ENCODE results near the gene HSD17B14.
"Not testable (repeated sequence)": the region's sequence is repeated elsewhere in the genome, so short reads cannot be mapped to it uniquely, and the experiment has no call there.

The HSD17B14 gene

GRCh38 chr19:48787331-48787730 is 49.0 kb downstream of the HSD17B14 start:
- not testable (repeated sequence) for H3K4me1 ChIP-seq (ENCODE audit: insufficient read depth, low read length); H3K4me3 ChIP-seq (ENCODE audit: low read depth in 1 of 2, low read length in 2 of 2); H3K9ac ChIP-seq (ENCODE audit: low read length); H3K27me3 ChIP-seq (ENCODE audit: control insufficient read depth in 1 of 2, insufficient read depth in 2 of 2, low read length in 2 of 2); H3K9me3 ChIP-seq (ENCODE audit: low read length); H3K27ac ChIP-seq (ENCODE audit: low read depth, low read length); H3K36me3 ChIP-seq (ENCODE audit: insufficient read depth, low read length)

- H3K27ac ChIP-seq (ENCODE audit: low read depth, low read length); H3K9ac ChIP-seq (ENCODE audit: low read length); H3K9me3 ChIP-seq (ENCODE audit: low read length); H3K36me3 ChIP-seq (ENCODE audit: insufficient read depth, low read length); H3K27me3 ChIP-seq (ENCODE audit: control insufficient read depth in 1 of 2, insufficient read depth in 2 of 2, low read length in 2 of 2); H3K4me1 ChIP-seq (ENCODE audit: insufficient read depth, low read length); H3K4me3 ChIP-seq (ENCODE audit: low read depth in 1 of 2, low read length in 2 of 2): not testable (repeated sequence)
Observed at GRCh38 chr19:48786422-48786821, 49.9 kb downstream of the HSD17B14 start.

GRCh38 chr19:48784527-48784926 is 51.8 kb downstream of the HSD17B14 start:
- Histone ChIP-seq H3K27me3 (ENCODE audit: control insufficient read depth in 1 of 2, insufficient read depth in 2 of 2, low read length in 2 of 2) (no peaks in the 10 kb centered on the region), H3K36me3 (ENCODE audit: insufficient read depth, low read length) (no peaks in the 10 kb centered on the region), H3K4me3 (ENCODE audit: low read depth in 1 of 2, low read length in 2 of 2) (no peak overlapping the region), H3K9ac (ENCODE audit: low read length) (no peak overlapping the region), H3K9me3 (ENCODE audit: low read length) (no peaks in the 10 kb centered on the region), H3K27ac (ENCODE audit: low read depth, low read length) (no peak overlapping the region), H3K4me1 (ENCODE audit: insufficient read depth, low read length) (no peaks in the 10 kb centered on the region)

GRCh38 chr19:48780631-48781391 is 55.5 kb downstream of the HSD17B14 start:
- no peaks in the 10 kb centered on the region for H3K36me3 ChIP-seq (ENCODE audit: insufficient read depth, low read length)
- no peak overlapping the region for H3K4me3 ChIP-seq (ENCODE audit: low read depth in 1 of 2, low read length in 2 of 2)
- H3K9ac ChIP-seq (ENCODE audit: low read length): no peak overlapping the region
- H3K27ac ChIP-seq (ENCODE audit: low read depth, low read length): no peak overlapping the region
- H3K4me1 ChIP-seq (ENCODE audit: insufficient read depth, low read length): no peaks in the 10 kb centered on the region
- no peaks in the 10 kb centered on the region for H3K27me3 ChIP-seq (ENCODE audit: control insufficient read depth in 1 of 2, insufficient read depth in 2 of 2, low read length in 2 of 2)
- H3K9me3 ChIP-seq (ENCODE audit: low read length): no peaks in the 10 kb centered on the region

- Histone ChIP-seq H3K4me1 (ENCODE audit: insufficient read depth, low read length) (no peaks in the 10 kb centered on the region), H3K27me3 (ENCODE audit: control insufficient read depth in 1 of 2, insufficient read depth in 2 of 2, low read length in 2 of 2) (no peaks in the 10 kb centered on the region), H3K27ac (ENCODE audit: low read depth, low read length) (no peak overlapping the region), H3K36me3 (ENCODE audit: insufficient read depth, low read length) (no peaks in the 10 kb centered on the region), H3K9ac (ENCODE audit: low read length) (no peak overlapping the region), H3K9me3 (ENCODE audit: low read length) (no peaks in the 10 kb centered on the region), H3K4me3 (ENCODE audit: low read depth in 1 of 2, low read length in 2 of 2) (no peak overlapping the region)
Observed at GRCh38 chr19:48779636-48780035, 56.7 kb downstream of the HSD17B14 start.

- H3K9me3 ChIP-seq (ENCODE audit: low read length): no peaks in the 10 kb centered on the region
- no peak overlapping the region for H3K9ac ChIP-seq (ENCODE audit: low read length)
- no peaks in the 10 kb centered on the region for H3K4me1 ChIP-seq (ENCODE audit: insufficient read depth, low read length)
- H3K27me3 ChIP-seq (ENCODE audit: control insufficient read depth in 1 of 2, insufficient read depth in 2 of 2, low read length in 2 of 2): no peaks in the 10 kb centered on the region
- no peaks in the 10 kb centered on the region for H3K36me3 ChIP-seq (ENCODE audit: insufficient read depth, low read length)
- H3K27ac ChIP-seq (ENCODE audit: low read depth, low read length): no peak overlapping the region
- H3K4me3 ChIP-seq (ENCODE audit: low read depth in 1 of 2, low read length in 2 of 2): no peak overlapping the region
Observed at GRCh38 chr19:48777720-48778119, 58.6 kb downstream of the HSD17B14 start.

GRCh38 chr19:48777139-48777538 is 59.2 kb downstream of the HSD17B14 start:
- Histone ChIP-seq H3K4me1 (ENCODE audit: insufficient read depth, low read length) (no peaks in the 10 kb centered on the region), H3K27ac (ENCODE audit: low read depth, low read length) (no peak overlapping the region), H3K36me3 (ENCODE audit: insufficient read depth, low read length) (no peaks in the 10 kb centered on the region), H3K27me3 (ENCODE audit: control insufficient read depth in 1 of 2, insufficient read depth in 2 of 2, low read length in 2 of 2) (no peaks in the 10 kb centered on the region), H3K4me3 (ENCODE audit: low read depth in 1 of 2, low read length in 2 of 2) (no peak overlapping the region), H3K9me3 (ENCODE audit: low read length) (no peaks in the 10 kb centered on the region), H3K9ac (ENCODE audit: low read length) (no peak overlapping the region)

GRCh38 chr19:48772503-48772953 is 63.8 kb downstream of the HSD17B14 start:
- H3K36me3 ChIP-seq (ENCODE audit: insufficient read depth, low read length): no peaks in the 10 kb centered on the region

GRCh38 chr19:48770734-48771472 is 65.4 kb downstream of the HSD17B14 start:
- Histone ChIP-seq H3K36me3 (ENCODE audit: insufficient read depth, low read length) (no peaks in the 10 kb centered on the region), H3K27ac (ENCODE audit: low read depth, low read length) (no peak overlapping the region), H3K9ac (ENCODE audit: low read length) (no peak overlapping the region), H3K27me3 (ENCODE audit: control insufficient read depth in 1 of 2, insufficient read depth in 2 of 2, low read length in 2 of 2) (no peaks in the 10 kb centered on the region), H3K4me3 (ENCODE audit: low read depth in 1 of 2, low read length in 2 of 2) (no peak overlapping the region), H3K9me3 (ENCODE audit: low read length) (no peaks in the 10 kb centered on the region), H3K4me1 (ENCODE audit: insufficient read depth, low read length) (no peaks in the 10 kb centered on the region)

More at GRCh38 chr19:48772503-48772953, 63.8 kb downstream of the HSD17B14 start:
- no peaks in the 10 kb centered on the region for H3K27me3 ChIP-seq (ENCODE audit: control insufficient read depth in 1 of 2, insufficient read depth in 2 of 2, low read length in 2 of 2)
- no peak overlapping the region for H3K27ac ChIP-seq (ENCODE audit: low read depth, low read length)
- H3K4me3 ChIP-seq (ENCODE audit: low read depth in 1 of 2, low read length in 2 of 2): no peak overlapping the region
- no peaks in the 10 kb centered on the region for H3K9me3 ChIP-seq (ENCODE audit: low read length)
- no peak overlapping the region for H3K9ac ChIP-seq (ENCODE audit: low read length)
- H3K4me1 ChIP-seq (ENCODE audit: insufficient read depth, low read length): no peaks in the 10 kb centered on the region

- H3K4me3 ChIP-seq (ENCODE audit: low read depth in 1 of 2, low read length in 2 of 2): no peak overlapping the region
- no peaks in the 10 kb centered on the region for H3K27me3 ChIP-seq (ENCODE audit: control insufficient read depth in 1 of 2, insufficient read depth in 2 of 2, low read length in 2 of 2)
- no peak overlapping the region for H3K9ac ChIP-seq (ENCODE audit: low read length)
Observed at GRCh38 chr19:48770266-48770665, 66.0 kb downstream of the HSD17B14 start.

GRCh38 chr19:48768994-48769713 is 67.1 kb downstream of the HSD17B14 start:
- H3K4me1 ChIP-seq (ENCODE audit: insufficient read depth, low read length): no peaks in the 10 kb centered on the region
- H3K27ac ChIP-seq (ENCODE audit: low read depth, low read length): no peak overlapping the region
- H3K9ac ChIP-seq (ENCODE audit: low read length): no peak overlapping the region
- no peaks in the 10 kb centered on the region for H3K27me3 ChIP-seq (ENCODE audit: control insufficient read depth in 1 of 2, insufficient read depth in 2 of 2, low read length in 2 of 2)
- H3K4me3 ChIP-seq (ENCODE audit: low read depth in 1 of 2, low read length in 2 of 2): no peak overlapping the region
- no peaks in the 10 kb centered on the region for H3K9me3 ChIP-seq (ENCODE audit: low read length)
- no peaks in the 10 kb centered on the region for H3K36me3 ChIP-seq (ENCODE audit: insufficient read depth, low read length)

More at GRCh38 chr19:48770266-48770665, 66.0 kb downstream of the HSD17B14 start:
- Histone ChIP-seq H3K27ac (ENCODE audit: low read depth, low read length) (no peak overlapping the region), H3K36me3 (ENCODE audit: insufficient read depth, low read length) (no peaks in the 10 kb centered on the region), H3K9me3 (ENCODE audit: low read length) (no peaks in the 10 kb centered on the region), H3K4me1 (ENCODE audit: insufficient read depth, low read length) (no peaks in the 10 kb centered on the region)
